B cell (primary cell): ENCODE measurements around the gene PTCSC3. TPM values are rescaled to one million over a fixed set of nuclear protein-coding genes. Genes with fewer than 3 reads are reported as not detected.

Experiments used
- ATAC-seq: fragments of 200-7000 bp; cut with Tn5 transposase; one replicate; pipeline ENCODE4 v1.10.0; 2021; ENCODE audit warnings: low read depth, mild to moderate bottlenecking, moderate number of reproducible peaks, moderate library complexity
- CTCF ChIA-PET: fragments of 350-600 bp; sonication (Branson Sonifier 250); formaldehyde crosslinking; loops from one replicate; lab custom pipeline; 2021; ENCODE audit warnings: antibody characterized with exemption, inconsistent platforms; lab: Charles Lee
- POLR2A ChIA-PET: fragments of 350-600 bp; sonication (Branson Sonifier 250); formaldehyde crosslinking; loops from one replicate; lab custom pipeline; 2021; ENCODE audit warnings: antibody characterized with exemption; lab: Charles Lee
- DNase-seq: peaks from one replicate; pipeline ENCODE4 v3.0.0; 2013
- H2AFZ ChIP-seq: 2 replicates; pipeline ENCODE4 v1.6.1; 2012; ENCODE audit warnings: mild to moderate bottlenecking, low read depth, low read length; ENCODE audit not compliant: insufficient read depth, poor library complexity, severe bottlenecking
- H3K27ac ChIP-seq, 2 donors: 1 replicate in 1 of 2; 2 replicates in 1 of 2; pipeline ENCODE4 v1.5.1; 2012 to 2013; ENCODE audit warnings: low read length in 2 of 2, mild to moderate bottlenecking in 2 of 2, moderate library complexity in 1 of 2
- H3K27me3 ChIP-seq, 4 experiments: fragments of 200-600 bp in 1 of 4; sonication (generic) in 1 of 4; replicated peaks in 1 of 4; 1 replicate in 2 of 4; 2 replicates in 2 of 4; pipeline versions ENCODE4 v1.6.1 to v1.7.0; 2013 to 2016; ENCODE audit warnings: low read length in 3 of 4, mild to moderate bottlenecking in 2 of 4, mixed read lengths in 1 of 4, moderate library complexity in 1 of 4; ENCODE audit not compliant: insufficient read depth in 4 of 4, control insufficient read depth in 3 of 4; ENCODE audit errors: control extremely low read depth in 1 of 4
- H3K36me3 ChIP-seq, 2 experiments: replicated peaks in 1 of 2; 1 replicate in 1 of 2; 2 replicates in 1 of 2; pipeline versions ENCODE4 v1.6.1 to v1.7.1; 2013; ENCODE audit warnings: low read length in 1 of 2; ENCODE audit not compliant: insufficient read depth in 2 of 2, control insufficient read depth in 1 of 2; ENCODE audit errors: control extremely low read depth in 1 of 2, extremely low read depth in 1 of 2
- H3K4me1 ChIP-seq, 2 donors: fragments of 200-600 bp in 1 of 2; sonication (generic) in 1 of 2; 1 replicate in 1 of 2; 2 replicates in 1 of 2; pipeline versions ENCODE4 v1.5.1 to v1.6.1; 2013 to 2017; ENCODE audit warnings: low read length in 2 of 2; ENCODE audit not compliant: control insufficient read depth in 2 of 2, insufficient read depth in 2 of 2
- H3K4me2 ChIP-seq: replicated peaks from 2 replicates; pipeline ENCODE3; 2012; ENCODE audit warnings: mild to moderate bottlenecking, low read depth, low read length; ENCODE audit not compliant: poor library complexity, severe bottlenecking
- H3K4me3 ChIP-seq, 5 experiments: fragments of 200-600 bp in 1 of 5; sonication (generic) in 1 of 5; 1 replicate in 3 of 5; 2 replicates in 2 of 5; pipeline versions ENCODE4 v1.5.1 to v1.7.0; 2011 to 2016; ENCODE audit warnings: low read length in 4 of 5, mild to moderate bottlenecking in 4 of 5, low read depth in 2 of 5, control low read depth in 1 of 5, moderate library complexity in 1 of 5; ENCODE audit not compliant: insufficient read depth in 1 of 5; ENCODE audit errors: control extremely low read depth in 1 of 5, extremely low read depth in 1 of 5
- H3K79me2 ChIP-seq: fragments of 200-600 bp; sonication (generic); one replicate; pipeline ENCODE4 v1.6.0; 2016; ENCODE audit warnings: low read length; ENCODE audit not compliant: control insufficient read depth, insufficient read depth
- H3K9ac ChIP-seq: fragments of 200-600 bp; sonication (generic); 2 replicates; pipeline ENCODE4 v1.6.1; 2017; ENCODE audit warnings: mild to moderate bottlenecking, low read length, moderate library complexity
- H3K9me3 ChIP-seq, 3 donors: one replicate each; pipeline versions ENCODE4 v1.6.1 to v1.7.1; 2013; ENCODE audit warnings: low read length in 2 of 3; ENCODE audit not compliant: control insufficient read depth in 2 of 3, insufficient read depth in 1 of 3; ENCODE audit errors: control extremely low read depth in 1 of 3
- H4K20me1 ChIP-seq: 2 replicates; pipeline ENCODE4 v1.6.0; 2012; ENCODE audit warnings: mild to moderate bottlenecking, low read length; ENCODE audit not compliant: insufficient read depth, control insufficient read depth, poor library complexity, severe bottlenecking
- H3K27ac Mint-ChIP-seq: one replicate; pipeline ENCODE4 v1.8.0; 2021; ENCODE audit warnings: mixed read lengths
- H3K27me3 Mint-ChIP-seq: one replicate; pipeline ENCODE4 v1.8.0; 2021; ENCODE audit warnings: mixed read lengths
- H3K4me1 Mint-ChIP-seq: one replicate; pipeline ENCODE4 v1.8.0; 2021; ENCODE audit warnings: mixed read lengths
- H3K4me3 Mint-ChIP-seq: one replicate; pipeline ENCODE4 v1.8.0; 2021; ENCODE audit warnings: mixed read lengths
- H3K9me3 Mint-ChIP-seq: one replicate; pipeline ENCODE4 v1.8.0; 2022; ENCODE audit warnings: mixed read lengths; ENCODE audit not compliant: insufficient read depth
- EZH2 ChIP-seq: IDR thresholded peaks from 2 replicates; pipeline ENCODE4 v1.6.1; 2012; ENCODE audit warnings: borderline replicate concordance, low read depth, mild to moderate bottlenecking, moderate library complexity, low read length; ENCODE audit not compliant: insufficient read depth, poor library complexity, severe bottlenecking
- WGBS: methylation state at CpG from one replicate; pipeline ENCODE4 v1.1.5; 2013; ENCODE audit warnings: missing lambda C conversion rate; ENCODE audit not compliant: insufficient coverage; 5-methylcytosine and 5-hydroxymethylcytosine counted together
- intact Hi-C: fragments of 100-400 bp; cut with micrococcal nuclease; formaldehyde crosslinking; loops from one replicate; pipeline ENCODE4 v1.10.0; 2022
- polyA plus RNA-seq: library from polyadenylated mRNA; depleted of rRNA; stranded (reverse); fragments of >200 nt; gene quantifications from 2 replicates; pipeline ENCODE4 v1.2.3, GENCODE V29; 2012
- total RNA-seq, 2 donors: library from RNA; stranded (reverse); fragments of 120-200 nt in 1 of 2; gene quantifications; 1 replicate in 1 of 2; 2 replicates in 1 of 2; pipeline versions ENCODE4 v1.2.3 to v1.2.4, GENCODE V29; 2013 to 2022
- TF ChIP-seq, protein P1 (sequence below): fragments of 200-600 bp; IDR thresholded peaks from one replicate; pipeline ENCODE4 v1.8.0; 2022; ENCODE audit warnings: antibody characterized with exemption, mild to moderate bottlenecking

Gene PTCSC3
- total and polyA plus RNA-seq, 2 donors (not counting 1 experiment from before 2014, with no cell fraction given), result not detected

DNA sequence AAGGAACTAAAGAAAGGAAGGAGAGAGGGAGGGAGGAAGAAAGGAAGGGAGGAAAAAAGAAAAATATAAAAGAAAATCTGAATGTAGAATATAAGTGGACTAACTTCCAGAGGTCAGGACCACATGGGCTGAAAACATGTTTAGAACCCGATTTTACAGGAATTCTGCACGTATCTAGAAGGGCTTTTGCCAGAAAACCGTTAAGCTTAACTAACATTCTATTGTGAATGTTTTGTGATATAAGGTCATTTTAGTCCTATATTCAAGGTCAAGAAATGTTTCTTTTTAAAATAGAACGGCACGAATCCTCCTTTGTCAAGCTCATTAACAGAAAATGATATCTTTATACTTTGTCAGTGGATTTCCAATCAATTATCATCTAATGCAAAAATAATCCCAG lies 13.1 kb downstream of the PTCSC3 start:
- Mint-ChIP-seq H3K4me1 (no peaks in the 10 kb centered on the region), H3K27ac (no peak overlapping the region), H3K9me3 (no peaks in the 10 kb centered on the region), H3K27me3 (no peaks in the 10 kb centered on the region), H3K4me3 (no peak overlapping the region)
- DNase-seq, result no peak
- ChIA-PET POLR2A (no interaction called here), CTCF (no interaction called here)
- TF ChIP-seq EZH2, result no peak
- TF ChIP-seq, protein P1, sequence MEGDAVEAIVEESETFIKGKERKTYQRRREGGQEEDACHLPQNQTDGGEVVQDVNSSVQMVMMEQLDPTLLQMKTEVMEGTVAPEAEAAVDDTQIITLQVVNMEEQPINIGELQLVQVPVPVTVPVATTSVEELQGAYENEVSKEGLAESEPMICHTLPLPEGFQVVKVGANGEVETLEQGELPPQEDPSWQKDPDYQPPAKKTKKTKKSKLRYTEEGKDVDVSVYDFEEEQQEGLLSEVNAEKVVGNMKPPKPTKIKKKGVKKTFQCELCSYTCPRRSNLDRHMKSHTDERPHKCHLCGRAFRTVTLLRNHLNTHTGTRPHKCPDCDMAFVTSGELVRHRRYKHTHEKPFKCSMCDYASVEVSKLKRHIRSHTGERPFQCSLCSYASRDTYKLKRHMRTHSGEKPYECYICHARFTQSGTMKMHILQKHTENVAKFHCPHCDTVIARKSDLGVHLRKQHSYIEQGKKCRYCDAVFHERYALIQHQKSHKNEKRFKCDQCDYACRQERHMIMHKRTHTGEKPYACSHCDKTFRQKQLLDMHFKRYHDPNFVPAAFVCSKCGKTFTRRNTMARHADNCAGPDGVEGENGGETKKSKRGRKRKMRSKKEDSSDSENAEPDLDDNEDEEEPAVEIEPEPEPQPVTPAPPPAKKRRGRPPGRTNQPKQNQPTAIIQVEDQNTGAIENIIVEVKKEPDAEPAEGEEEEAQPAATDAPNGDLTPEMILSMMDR, result no peak
- no peaks in the 10 kb centered on the region for H4K20me1 ChIP-seq
- H3K27me3 ChIP-seq, result no peaks in the 10 kb centered on the region
- 84% methylated on average over 2 of the region's 5 CpGs for WGBS
- H2AFZ ChIP-seq, result no peak overlapping the region
- no peaks in the 10 kb centered on the region for H3K4me1 ChIP-seq
- H3K36me3 ChIP-seq, result no peaks in the 10 kb centered on the region
- H3K27ac ChIP-seq, result no peak overlapping the region
- ATAC-seq, result no peak
- peaks cover 0 to 7% (median 0%) of the 10 kb centered on the region in 3 donors for H3K9me3 ChIP-seq
- no peak overlapping the region for H3K4me2 ChIP-seq
- H3K9ac ChIP-seq, result no peak overlapping the region
- H3K79me2 ChIP-seq, result no peaks in the 10 kb centered on the region
- intact Hi-C loops, result no loop called here
- H3K4me3 ChIP-seq, result no peak overlapping the region

DNA sequence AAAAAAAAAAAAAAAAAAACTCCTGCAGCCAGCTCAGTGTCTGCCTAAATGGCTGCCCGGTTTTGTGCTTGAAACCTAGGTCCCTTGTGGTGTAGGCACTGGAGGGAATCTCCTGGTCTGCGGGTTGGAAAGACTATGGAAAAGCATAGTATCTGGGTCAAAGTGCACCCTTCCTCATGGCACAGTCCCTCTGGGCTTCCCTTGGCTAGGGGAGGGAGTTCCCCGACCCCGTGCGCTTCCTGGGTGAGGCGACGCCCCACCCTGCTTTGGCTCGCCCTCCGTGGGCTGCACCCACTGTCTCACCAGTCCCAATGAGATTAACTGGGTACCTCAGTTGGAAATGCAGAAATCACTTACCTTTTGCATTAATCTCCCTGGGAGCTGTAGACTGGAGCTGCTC lies 14.3 kb downstream of the PTCSC3 start:
- 93% methylated on average over 8 of the region's 9 CpGs for WGBS
- H4K20me1 ChIP-seq, result no peaks in the 10 kb centered on the region
- H3K4me2 ChIP-seq, result no peak overlapping the region
- no peaks in the 10 kb centered on the region for H3K36me3 ChIP-seq
- H3K9ac ChIP-seq, result no peak overlapping the region
- DNase-seq (no peak), ATAC-seq (no peak)
- H3K79me2 ChIP-seq, result no peaks in the 10 kb centered on the region
- H3K27me3 ChIP-seq, result no peaks in the 10 kb centered on the region
- H3K4me3 ChIP-seq, result no peak overlapping the region
- ChIA-PET POLR2A (no interaction called here), CTCF (no interaction called here)
- H3K9me3 Mint-ChIP-seq, result no peaks in the 10 kb centered on the region
- H3K4me1 Mint-ChIP-seq, result no peaks in the 10 kb centered on the region
- no peak overlapping the region for H3K4me3 Mint-ChIP-seq
- no peak overlapping the region for H2AFZ ChIP-seq
- H3K27me3 Mint-ChIP-seq, result no peaks in the 10 kb centered on the region
- no peak overlapping the region for H3K27ac Mint-ChIP-seq
- TF ChIP-seq, protein P1, result no peak
- no peak for TF ChIP-seq EZH2
- no peak overlapping the region for H3K27ac ChIP-seq
- H3K9me3 ChIP-seq, result peaks cover 0 to 7% (median 0%) of the 10 kb centered on the region in 3 donors
- intact Hi-C loops, result no loop called here
- no peaks in the 10 kb centered on the region for H3K4me1 ChIP-seq
